Spleen (tissue), 7 donors: Measurements from ENCODE around the gene LONRF2.
A peak's percentile ranks its signal among the peaks of the same experiment; 100 is the strongest.

Source experiments
- POLR2A ChIP-seq, 3 donors: fragments of 450-650 bp; IDR thresholded peaks; one replicate each; pipeline ENCODE4 v1.5.1; 2017; ENCODE audit warnings: antibody characterized with exemption in 3 of 3, mild to moderate bottlenecking in 1 of 3
- POLR2AphosphoS5 ChIP-seq, 3 donors: sonication (generic); formaldehyde crosslinking; IDR thresholded peaks; one replicate each; pipeline ENCODE4 v1.5.1; 2017; ENCODE audit warnings: antibody characterized with exemption in 3 of 3
- TF ChIP-seq, protein P1 (sequence below), 11 experiments: fragments of 200-600 bp in 7 of 11; fragments of 450-650 bp in 4 of 11; sonication (generic) in 4 of 11; IDR thresholded peaks in 8 of 11; conservative IDR thresholded peaks in 3 of 11; 1 replicate in 7 of 11; 2 replicates in 4 of 11; pipeline versions ENCODE4 v1.4.0 to v1.8.0; 2016 to 2021; ENCODE audit warnings: antibody characterized with exemption in 11 of 11, inconsistent platforms in 4 of 11, mild to moderate bottlenecking in 1 of 11
- donor health status: DM: no; HTN: no; CAD: no; lungs with moderate emphysema.
- donor health status: DM: no; HTN: no; CAD: no.
- donor health status: DM: no; HTN: no; CAD: no.

DNA sequence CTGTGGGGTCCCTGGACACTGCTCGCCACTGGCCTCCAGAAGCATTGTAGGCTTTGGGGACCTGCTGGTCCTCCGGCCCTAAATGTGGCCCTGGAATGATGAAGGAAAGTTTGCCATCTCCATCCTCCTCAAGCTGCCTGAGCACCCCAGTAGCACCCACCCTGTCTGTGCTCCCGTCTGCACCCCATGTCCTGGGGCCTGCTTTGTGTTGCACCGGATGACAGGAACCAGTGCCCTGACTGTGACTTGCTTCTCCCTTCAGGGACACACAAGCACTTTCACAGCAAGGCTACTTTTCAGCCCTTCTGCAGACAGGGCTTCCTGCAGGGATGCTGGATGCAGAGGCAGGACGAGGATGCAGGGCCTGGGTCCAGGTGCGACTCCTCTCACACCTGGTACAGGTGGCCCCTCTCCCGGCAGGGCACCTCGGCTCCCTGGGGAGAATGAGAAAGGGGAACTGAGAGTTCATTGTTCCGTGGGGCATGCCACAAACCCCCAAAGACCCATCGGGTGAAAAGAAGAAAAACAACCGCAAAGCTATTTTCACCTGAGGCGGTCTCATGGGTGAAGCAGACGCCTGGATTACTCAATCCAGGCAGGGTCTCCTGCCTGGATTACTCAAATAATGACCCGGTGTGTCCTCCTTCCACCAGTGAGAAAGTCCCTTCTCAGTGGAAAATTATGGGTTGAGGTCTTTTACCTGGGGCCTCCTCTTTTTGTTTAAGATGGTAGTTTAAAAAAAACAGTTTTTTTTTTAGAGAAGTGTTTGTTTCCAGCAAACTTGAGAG is 74.9 kb downstream of the LONRF2 start:
- TF ChIP-seq POLR2A (IDR thresholded peaks at IDR 0.05): no peak
- TF ChIP-seq POLR2AphosphoS5 (IDR thresholded peaks at IDR 0.05): peak; percentile 82 to 91 (median 90)
- TF ChIP-seq, protein P1, sequence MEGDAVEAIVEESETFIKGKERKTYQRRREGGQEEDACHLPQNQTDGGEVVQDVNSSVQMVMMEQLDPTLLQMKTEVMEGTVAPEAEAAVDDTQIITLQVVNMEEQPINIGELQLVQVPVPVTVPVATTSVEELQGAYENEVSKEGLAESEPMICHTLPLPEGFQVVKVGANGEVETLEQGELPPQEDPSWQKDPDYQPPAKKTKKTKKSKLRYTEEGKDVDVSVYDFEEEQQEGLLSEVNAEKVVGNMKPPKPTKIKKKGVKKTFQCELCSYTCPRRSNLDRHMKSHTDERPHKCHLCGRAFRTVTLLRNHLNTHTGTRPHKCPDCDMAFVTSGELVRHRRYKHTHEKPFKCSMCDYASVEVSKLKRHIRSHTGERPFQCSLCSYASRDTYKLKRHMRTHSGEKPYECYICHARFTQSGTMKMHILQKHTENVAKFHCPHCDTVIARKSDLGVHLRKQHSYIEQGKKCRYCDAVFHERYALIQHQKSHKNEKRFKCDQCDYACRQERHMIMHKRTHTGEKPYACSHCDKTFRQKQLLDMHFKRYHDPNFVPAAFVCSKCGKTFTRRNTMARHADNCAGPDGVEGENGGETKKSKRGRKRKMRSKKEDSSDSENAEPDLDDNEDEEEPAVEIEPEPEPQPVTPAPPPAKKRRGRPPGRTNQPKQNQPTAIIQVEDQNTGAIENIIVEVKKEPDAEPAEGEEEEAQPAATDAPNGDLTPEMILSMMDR (IDR thresholded peaks at IDR 0.05 in 8 of 11, conservative IDR thresholded peaks at IDR 0.05 in 3 of 11): no peak
